Occipital lobe (tissue), 2 donors: ENCODE data around the gene HOXA2. TPM values are rescaled to one million over a fixed set of nuclear protein-coding genes. Genes with fewer than 3 reads are reported as not detected.

ENCODE experiments used
- DNase-seq: peaks from one replicate; lab custom pipeline; 2025; lab: John Stamatoyannopoulos, UW
- total RNA-seq: library from RNA; depleted of rRNA; stranded (reverse); fragments of >200 nt; gene quantifications from one replicate; pipeline ENCODE4 v1.2.3, GENCODE V29; 2014

HOXA2 gene
- total RNA-seq, 1 donor from 2014 or later = not detected

DNA sequence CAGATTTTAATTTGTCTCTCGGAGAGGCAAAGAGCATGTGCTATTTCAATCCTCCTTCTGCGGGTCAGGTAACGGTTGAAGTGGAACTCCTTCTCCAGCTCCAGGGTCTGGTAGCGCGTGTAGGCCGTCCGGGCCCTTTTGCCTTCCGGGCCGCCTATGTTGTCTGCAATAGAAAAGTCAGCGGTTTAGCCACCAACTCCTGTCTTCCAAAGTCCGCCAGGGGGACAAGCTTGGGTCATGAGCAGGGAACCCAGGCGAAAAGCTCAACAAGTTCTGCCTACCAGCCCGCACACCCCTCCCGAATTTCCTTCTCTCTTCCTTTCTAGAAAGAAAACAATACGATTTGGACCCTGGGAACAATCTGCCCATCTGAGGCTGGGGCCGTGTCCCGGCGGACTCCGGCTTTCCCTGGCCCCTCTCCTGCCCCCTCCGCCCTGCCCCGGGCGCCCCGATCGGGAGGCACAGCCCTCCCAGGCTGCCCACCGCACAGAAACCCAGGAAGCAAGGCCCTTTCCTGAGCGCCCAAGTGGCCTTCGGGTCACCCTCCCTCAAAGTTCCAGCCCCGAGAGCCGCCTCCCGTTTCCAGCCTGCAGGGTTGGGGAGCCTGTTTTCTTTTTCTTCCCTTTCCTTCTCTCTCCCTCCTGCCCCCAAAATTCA lies 39.6 kb upstream of the HOXA2 start:
- no peak for DNase-seq

GRCh38 chr7:27141137-27141922 lies 38.8 kb upstream of the HOXA2 start:
- no peak for DNase-seq

DNA sequence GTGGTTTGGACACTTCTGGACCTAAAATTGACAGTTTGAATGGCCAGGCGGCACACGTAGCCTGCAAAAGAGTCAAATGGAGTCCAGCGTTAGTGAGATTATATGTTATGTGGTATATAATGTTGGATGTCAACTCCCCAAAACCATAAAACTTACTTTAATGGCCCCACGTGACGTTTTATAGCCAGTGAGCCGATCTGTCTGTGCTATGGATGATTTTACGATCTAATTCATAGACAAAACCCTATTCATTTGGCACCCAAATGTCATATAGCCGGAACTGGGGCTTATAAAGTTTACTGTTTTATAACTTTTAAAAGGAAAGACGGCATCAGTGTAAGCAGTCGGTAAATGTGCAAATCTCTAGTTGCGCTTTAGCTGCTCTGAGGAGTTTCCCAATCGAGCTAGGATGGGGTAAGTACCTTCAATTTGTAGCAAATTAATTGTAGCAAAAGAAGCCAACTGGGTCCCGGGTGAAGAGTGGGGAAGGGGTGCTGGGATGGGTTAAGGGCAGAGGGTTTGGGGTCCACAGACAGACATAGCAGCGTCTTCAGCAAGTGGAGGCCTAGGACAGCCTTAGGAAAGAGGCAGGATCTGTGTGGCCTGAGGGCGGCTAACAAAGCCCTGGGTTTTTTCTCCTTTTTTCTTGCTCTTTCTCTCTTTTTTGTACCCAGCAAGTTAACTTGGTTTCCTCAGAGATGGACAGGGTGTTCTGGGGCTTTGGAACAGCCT lies 37.8 kb upstream of the HOXA2 start:
- no peak for DNase-seq

- no peak for DNase-seq
These were observed 37.0 kb upstream of the HOXA2 start for GRCh38 chr7:27139334-27140125.

- DNase-seq = no peak
These were observed 36.5 kb upstream of the HOXA2 start for GRCh38 chr7:27138985-27139333.

DNA sequence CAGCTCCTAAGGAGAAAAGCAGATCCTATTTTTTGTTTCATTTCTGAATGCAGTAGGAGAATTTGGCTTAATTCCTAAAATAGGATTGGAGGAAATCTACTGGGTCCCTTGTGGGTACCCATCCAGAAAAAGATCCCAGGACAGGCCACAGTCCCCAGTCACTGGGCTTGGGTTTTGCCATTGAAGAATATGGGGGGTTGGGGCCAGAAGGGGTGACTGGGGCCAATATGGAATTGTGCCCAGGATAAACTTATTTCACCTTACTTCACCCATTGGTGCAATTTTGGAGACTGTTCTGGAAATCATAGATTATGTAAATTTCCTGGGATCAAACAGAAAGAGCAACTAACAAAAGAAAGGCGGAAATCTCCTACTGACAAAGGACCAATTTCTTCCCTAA lies 36.0 kb upstream of the HOXA2 start:
- DNase-seq = no peak

DNA sequence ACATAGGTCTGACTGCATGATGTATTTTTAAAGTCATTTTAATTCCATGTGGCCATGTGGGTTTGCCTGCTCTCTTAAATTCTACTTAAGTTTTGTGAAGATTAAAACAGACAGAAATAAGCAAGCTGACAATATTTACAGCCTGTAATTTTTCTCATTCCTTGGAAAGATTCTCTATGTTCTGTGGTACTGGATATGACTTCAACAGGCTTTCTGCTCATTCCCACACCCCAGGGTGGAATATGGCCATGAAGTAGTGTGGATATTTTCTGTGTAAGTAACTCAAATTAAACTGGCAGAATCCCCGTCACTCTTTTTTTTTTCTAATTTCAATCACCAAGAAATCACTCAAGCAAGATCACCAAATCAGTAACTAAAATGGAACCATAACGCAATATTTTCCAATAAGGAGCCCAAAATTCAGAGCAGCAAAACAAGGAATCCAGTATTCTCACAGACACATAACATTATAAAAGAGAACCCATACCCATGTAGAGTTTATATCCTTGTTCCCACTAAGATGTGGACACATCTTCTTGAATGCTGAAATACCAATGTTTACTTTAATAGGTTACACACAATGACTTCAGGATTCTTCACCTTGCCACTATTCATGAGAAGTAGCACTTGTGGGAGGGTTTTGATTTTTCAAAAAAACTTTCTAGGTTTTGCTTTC lies 35.3 kb upstream of the HOXA2 start:
- no peak for DNase-seq

GRCh38 chr7:27134392-27134791 lies 31.9 kb upstream of the HOXA2 start:
- DNase-seq = no peak

DNA sequence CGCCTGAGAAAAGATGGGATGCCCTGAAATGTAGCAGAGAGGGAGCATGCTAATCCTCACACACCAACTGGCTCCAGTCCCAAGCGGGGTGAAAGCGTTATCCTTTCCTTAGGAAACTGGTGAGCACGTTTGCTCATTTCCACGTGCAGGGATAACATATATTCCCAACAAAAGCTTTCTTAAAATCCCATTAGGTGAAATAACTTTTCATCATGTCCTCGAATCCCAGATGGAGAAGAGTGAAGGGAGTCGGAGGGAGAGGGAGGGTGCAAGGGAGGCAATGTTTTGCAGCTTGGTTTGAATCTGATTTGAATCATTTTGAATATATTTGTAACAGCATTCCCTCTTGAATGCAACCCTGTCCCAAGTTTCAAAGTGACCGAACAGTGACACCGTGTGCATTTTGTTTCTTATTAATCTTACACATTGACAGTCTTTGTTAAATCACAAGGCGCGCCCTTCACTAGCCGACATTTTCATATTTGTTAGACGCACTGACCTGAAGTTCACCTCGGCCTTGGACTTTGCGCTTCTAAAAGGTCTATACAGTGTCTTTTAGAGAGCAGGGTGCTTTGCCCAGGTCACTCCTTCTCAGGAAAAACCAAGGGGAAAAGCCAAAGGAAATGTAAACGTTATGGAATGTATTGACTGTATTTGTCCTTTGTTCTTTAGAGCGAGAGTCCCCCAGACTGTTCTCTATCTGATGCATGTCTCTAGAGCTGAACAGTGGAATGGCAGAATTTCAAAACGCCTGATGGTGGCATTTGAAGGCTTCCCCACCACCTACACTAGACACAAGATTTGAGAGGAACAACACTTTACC lies 31.1 kb upstream of the HOXA2 start:
- DNase-seq = no peak

DNA sequence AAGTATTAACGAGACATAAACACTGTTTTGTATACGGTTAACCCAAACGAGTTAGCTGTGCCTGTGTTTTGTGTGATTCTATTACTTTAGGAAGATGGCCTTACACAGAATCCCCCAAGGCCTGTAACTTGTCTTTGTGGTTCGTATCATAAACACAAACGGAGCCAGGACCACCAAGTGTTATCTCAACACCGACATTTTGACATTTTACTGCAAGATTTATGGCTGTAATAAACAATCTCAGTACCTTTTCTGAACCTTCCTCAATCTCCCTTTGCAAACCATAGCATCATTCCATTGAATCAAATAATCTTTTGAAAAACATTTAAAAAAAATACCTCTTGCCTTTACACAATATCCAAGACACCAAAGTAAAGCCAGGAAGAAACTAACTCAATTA lies 30.5 kb upstream of the HOXA2 start:
- no peak for DNase-seq

DNA sequence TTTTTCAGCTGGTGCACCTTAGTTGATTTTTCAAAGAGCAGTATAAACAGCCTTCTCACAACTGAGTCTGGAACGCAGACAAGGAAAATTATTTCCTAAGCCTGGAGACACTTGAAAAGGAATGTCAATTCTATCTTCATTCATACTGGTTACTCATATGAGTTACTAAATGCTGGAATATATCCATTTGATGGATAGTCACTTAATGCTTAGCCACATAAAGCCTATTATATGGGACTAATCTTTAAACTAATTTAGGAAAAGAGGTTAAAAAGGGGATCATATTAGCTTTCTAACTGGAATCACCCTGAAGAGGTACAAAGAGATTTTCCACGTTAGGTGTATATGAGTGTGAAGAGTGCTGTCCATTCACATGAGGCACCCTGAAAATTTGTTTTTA lies 29.7 kb upstream of the HOXA2 start:
- DNase-seq = no peak

GRCh38 chr7:27131390-27131819 lies 28.9 kb upstream of the HOXA2 start:
- DNase-seq = no peak

DNA sequence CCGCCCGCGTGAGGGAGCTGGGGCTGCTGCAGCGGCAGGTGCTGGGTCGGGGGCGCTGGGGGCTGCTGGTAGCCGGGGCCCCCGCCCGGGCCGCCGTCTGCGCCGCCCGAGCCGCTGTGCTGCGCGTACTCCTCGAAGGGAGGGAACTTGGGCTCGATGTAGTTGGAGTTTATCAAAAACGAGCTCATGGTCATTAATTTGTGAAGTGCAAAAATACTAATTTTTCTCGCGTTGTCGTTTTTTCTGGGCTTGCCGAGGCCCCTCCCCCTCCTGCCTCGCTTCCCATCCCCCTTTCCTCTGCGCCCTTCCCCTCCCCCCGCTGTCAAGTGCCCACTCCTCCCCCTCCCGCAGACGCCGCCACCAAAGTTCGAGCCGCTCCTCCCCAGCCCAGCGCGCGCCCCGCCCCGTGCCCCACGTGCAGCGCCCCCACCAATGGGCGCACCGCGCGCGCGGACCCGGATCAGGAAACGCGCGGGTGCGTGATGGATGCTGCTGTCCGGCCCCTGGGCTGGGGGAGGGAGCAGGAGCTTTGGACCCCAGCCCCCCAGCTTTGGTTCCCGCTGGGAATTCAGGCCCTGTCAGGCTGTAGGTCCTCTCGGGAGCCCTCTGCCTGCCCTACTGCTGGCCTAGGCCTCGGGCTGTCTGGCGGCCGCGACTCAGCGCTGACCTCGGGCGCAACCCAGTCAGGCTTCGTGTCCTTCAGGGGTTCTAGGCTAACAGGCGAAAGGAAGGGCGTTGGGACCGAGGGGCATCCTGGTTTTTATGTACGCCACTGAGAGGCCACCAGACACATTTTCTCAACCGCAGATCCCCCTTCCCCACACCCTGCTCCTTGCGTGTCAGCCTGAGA lies 28.3 kb upstream of the HOXA2 start, which contains the start of gene HOXA4:
HOXA4 (minus strand) TSS at position 218 of the 850 bp plus-strand sequence; CDS start at position 194, 24 bp downstream.
- no peak for DNase-seq

DNA sequence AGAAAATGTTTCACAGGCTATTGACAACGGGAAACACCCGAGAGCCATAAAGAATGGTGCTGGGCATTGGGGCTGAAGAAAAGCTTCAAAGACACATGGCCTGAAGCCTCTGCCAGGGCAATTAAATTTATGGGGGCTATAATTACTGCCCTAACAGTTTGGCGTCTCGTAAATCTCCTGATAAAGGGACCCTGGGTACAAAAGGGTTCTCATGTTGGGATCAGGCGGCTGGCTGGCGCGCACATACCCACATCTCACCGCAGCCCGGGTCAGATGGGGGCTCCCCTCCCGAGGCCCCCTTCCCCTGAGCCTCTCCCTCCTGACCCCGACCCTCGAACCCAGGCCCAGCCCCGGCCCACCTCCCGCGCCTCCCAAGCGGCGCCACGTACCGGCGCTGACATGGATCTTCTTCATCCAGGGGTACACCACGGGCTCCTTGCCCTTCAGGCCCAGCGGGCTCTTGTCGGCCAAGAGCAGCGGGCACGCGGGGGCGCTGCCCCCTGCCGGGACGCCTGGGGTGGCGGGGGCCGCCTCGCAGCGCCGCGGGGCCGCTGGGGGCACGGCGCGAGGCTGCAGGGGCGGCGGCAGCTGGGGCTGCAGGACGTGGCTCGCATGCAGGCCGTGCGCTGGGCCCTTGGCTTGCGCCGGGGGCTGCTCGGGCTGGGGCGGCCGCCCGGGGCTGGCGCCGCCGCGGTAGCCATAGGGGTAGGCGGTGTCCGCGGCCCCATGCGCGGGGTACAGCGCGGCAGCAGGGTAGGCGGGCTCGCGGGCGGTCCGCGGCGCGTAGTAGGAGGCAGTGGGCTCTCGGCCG lies 27.5 kb upstream of the HOXA2 start:
- no peak for DNase-seq

GRCh38 chr7:27128776-27129728 lies 26.6 kb upstream of the HOXA2 start:
- no peak for DNase-seq

DNA sequence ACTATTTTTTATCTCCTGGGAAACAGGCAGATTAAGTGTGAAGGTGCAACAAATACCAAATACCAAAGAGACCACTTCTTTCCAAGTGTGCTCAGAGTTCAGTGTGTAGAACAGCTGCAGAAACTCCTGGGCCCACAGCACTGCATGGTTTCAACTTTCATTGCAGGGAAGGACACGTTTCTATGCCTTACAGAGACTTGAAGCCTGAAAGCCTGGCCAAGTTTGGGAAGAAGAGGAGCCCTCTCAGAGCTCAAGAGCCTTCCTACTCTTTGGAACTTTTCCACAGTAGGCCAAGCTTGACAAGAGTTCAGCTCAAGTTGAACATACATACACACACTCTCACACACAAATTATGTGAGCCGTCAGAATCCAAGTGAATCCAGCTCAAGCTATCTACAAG lies 25.6 kb upstream of the HOXA2 start:
- DNase-seq = no peak
